HUES6 (cell line): ENCODE data around the gene B2M.
"Not testable (repeated sequence)": the region's sequence is repeated elsewhere in the genome, so short reads cannot be mapped to it uniquely, and the experiment has no call there.

Experiments
- H3K27ac ChIP-seq: 2 replicates; pipeline ENCODE4 v1.7.0; 2013; ENCODE audit warnings: low read depth, mild to moderate bottlenecking, low read length, inconsistent platforms
- H3K27me3 ChIP-seq: 2 replicates; pipeline ENCODE4 v1.6.1; 2013; ENCODE audit warnings: low read length; ENCODE audit not compliant: control insufficient read depth, insufficient read depth
- H3K36me3 ChIP-seq: 2 replicates; pipeline ENCODE4 v1.6.1; 2013; ENCODE audit warnings: low read length; ENCODE audit not compliant: control insufficient read depth, insufficient read depth
- H3K4me1 ChIP-seq: 2 replicates; pipeline ENCODE4 v1.6.1; 2013; ENCODE audit warnings: low read length; ENCODE audit not compliant: control insufficient read depth, insufficient read depth
- H3K4me3 ChIP-seq: 2 replicates; pipeline ENCODE4 v1.5.1; 2013; ENCODE audit warnings: low read depth, low read length
- H3K9ac ChIP-seq: one replicate; pipeline ENCODE4 v1.6.1; 2013; ENCODE audit warnings: mild to moderate bottlenecking, low read length
- H3K9me3 ChIP-seq: 2 replicates; pipeline ENCODE4 v1.6.1; 2013; ENCODE audit warnings: low read depth, low read length; ENCODE audit not compliant: control insufficient read depth, insufficient read depth

Gene B2M

GRCh38 chr15:44727485-44728231, 16.3 kb downstream of the B2M start:
- peaks cover 10% of the 10 kb centered on the region for H3K4me1 ChIP-seq
- H3K4me3 ChIP-seq = peak overlapping the region; percentile 80; the same call in 1 of the 2 replicates
- no peaks in the 10 kb centered on the region for H3K27me3 ChIP-seq
- H3K9me3 ChIP-seq = no peaks in the 10 kb centered on the region
- no peak overlapping the region for H3K9ac ChIP-seq
- H3K27ac ChIP-seq = no peak overlapping the region
- H3K36me3 ChIP-seq = no peaks in the 10 kb centered on the region; the same call in 1 of the 2 replicates

- not testable (repeated sequence) for H3K27me3 ChIP-seq, H3K9me3 ChIP-seq, H3K36me3 ChIP-seq
- peak overlapping the region; percentile 80 for H3K4me3 ChIP-seq
- H3K4me1 ChIP-seq = peaks cover 10% of the 10 kb centered on the region
- H3K27ac ChIP-seq = peak overlapping the region; percentile 19; the same call in 1 of the 2 replicates
- peak overlapping the region; percentile 20 for H3K9ac ChIP-seq
Measured at GRCh38 chr15:44728232-44728575, 16.9 kb downstream of the B2M start.

- H3K27me3 ChIP-seq = no peaks in the 10 kb centered on the region
- peak overlapping the region; percentile 19; the same call in 1 of the 2 replicates for H3K27ac ChIP-seq
- peak overlapping the region; percentile 56 for H3K9ac ChIP-seq
- no peaks in the 10 kb centered on the region for H3K9me3 ChIP-seq
- peak overlapping the region; percentile 80 for H3K4me3 ChIP-seq
- H3K4me1 ChIP-seq = peaks cover 10% of the 10 kb centered on the region
- no peaks in the 10 kb centered on the region; the same call in 1 of the 2 replicates for H3K36me3 ChIP-seq
Measured at GRCh38 chr15:44728576-44729407, 17.5 kb downstream of the B2M start.

GRCh38 chr15:44729408-44730127, 18.3 kb downstream of the B2M start:
- Histone ChIP-seq H3K27me3 (no peaks in the 10 kb centered on the region), H3K9me3 (no peaks in the 10 kb centered on the region), H3K9ac (peak overlapping the region; percentile 56), H3K27ac (no peak overlapping the region), H3K4me3 (peak overlapping the region; percentile 80), H3K36me3 (no peaks in the 10 kb centered on the region; the same call in 1 of the 2 replicates), H3K4me1 (peaks cover 10% of the 10 kb centered on the region)

GRCh38 chr15:44734839-44735481, 23.6 kb downstream of the B2M start:
- Histone ChIP-seq H3K9ac (no peak overlapping the region), H3K4me3 (no peak overlapping the region), H3K36me3 (no peaks in the 10 kb centered on the region; the same call in 1 of the 2 replicates), H3K9me3 (no peaks in the 10 kb centered on the region), H3K27me3 (no peaks in the 10 kb centered on the region), H3K4me1 (peaks cover 5% of the 10 kb centered on the region; the same call in 1 of the 2 replicates), H3K27ac (no peak overlapping the region)

GRCh38 chr15:44735482-44736180, 24.3 kb downstream of the B2M start:
- H3K36me3 ChIP-seq = no peaks in the 10 kb centered on the region; the same call in 1 of the 2 replicates
- no peaks in the 10 kb centered on the region for H3K9me3 ChIP-seq
- no peak overlapping the region for H3K4me3 ChIP-seq
- H3K9ac ChIP-seq = no peak overlapping the region
- no peak overlapping the region for H3K27ac ChIP-seq
- no peaks in the 10 kb centered on the region for H3K27me3 ChIP-seq
- H3K4me1 ChIP-seq = peaks cover 5% of the 10 kb centered on the region; the same call in 1 of the 2 replicates

GRCh38 chr15:44736181-44736765, 25.0 kb downstream of the B2M start, which contains the start of gene TRIM69:
TRIM69 (plus strand) TSS chr15:44736528; CDS start chr15:44736705, 177 bp downstream.
- Histone ChIP-seq H3K27me3 (no peaks in the 10 kb centered on the region), H3K4me3 (no peak within 1 kb of the TSS), H3K36me3 (no peaks in the 10 kb centered on the region; the same call in 1 of the 2 replicates), H3K9ac (no peak within 1 kb of the TSS), H3K4me1 (peaks cover 5% of the 10 kb centered on the region; the same call in 1 of the 2 replicates), H3K9me3 (no peaks in the 10 kb centered on the region), H3K27ac (no peak within 1 kb of the TSS)

GRCh38 chr15:44738340-44738984, 27.1 kb downstream of the B2M start:
- Histone ChIP-seq H3K4me3 (no peak overlapping the region), H3K9me3 (no peaks in the 10 kb centered on the region), H3K27ac (no peak overlapping the region), H3K36me3 (no peaks in the 10 kb centered on the region), H3K4me1 (peaks cover 5% of the 10 kb centered on the region; the same call in 1 of the 2 replicates), H3K27me3 (no peaks in the 10 kb centered on the region), H3K9ac (no peak overlapping the region)

- H3K9ac ChIP-seq, H3K27ac ChIP-seq, H3K4me3 ChIP-seq, H3K27me3 ChIP-seq, H3K4me1 ChIP-seq, H3K36me3 ChIP-seq, H3K9me3 ChIP-seq: not testable (repeated sequence)
Measured at GRCh38 chr15:44739222-44739847, 28.0 kb downstream of the B2M start.
